ENCODE data around the gene PLRG1. TPM values are rescaled to one million over a fixed set of nuclear protein-coding genes. Genes with fewer than 3 reads are reported as not detected.

Gene PLRG1
- total RNA-seq, 1 experiment from 2014 or later, result 116 TPM

DNA sequence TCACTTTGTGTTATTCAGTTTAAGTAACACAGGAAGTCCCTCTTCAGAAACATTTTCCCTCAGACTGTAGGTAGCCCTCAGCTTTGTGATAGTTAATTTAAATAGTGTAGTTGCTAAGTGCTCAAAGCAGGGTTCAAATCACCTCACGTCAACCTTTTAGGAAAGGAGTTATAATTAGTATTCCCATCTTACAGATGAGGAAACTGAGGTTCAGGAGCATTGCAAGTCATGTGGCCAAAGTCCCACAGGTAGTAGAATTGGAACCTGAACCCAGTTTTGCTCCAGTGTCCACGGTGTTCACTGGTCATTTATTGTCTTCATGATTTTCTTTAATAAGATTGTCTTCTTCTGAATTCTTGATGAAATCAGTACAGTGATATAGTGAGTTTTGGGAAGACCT lies 54.3 kb downstream of the PLRG1 start:
- peaks cover 5% of the 10 kb centered on the region for H3K4me1 ChIP-seq (ENCODE audit: insufficient read depth, low read length, poor library complexity, severe bottlenecking)
- BruUV-seq (replicated peaks), result no TSS peak
- no peaks in the 10 kb centered on the region for H3K9me3 ChIP-seq (ENCODE audit: low read depth, low read length, poor library complexity, severe bottlenecking)
- ChIA-PET POLR2A (ENCODE audit: low non-redundant PET) (no interaction called here), CTCF (no interaction called here)
- intact Hi-C loops (cut with micrococcal nuclease; ENCODE audit: unreplicated experiment), result no loop called here
- TF ChIP-seq EZH2 (IDR thresholded peaks at IDR 0.05; ENCODE audit: borderline replicate concordance, low read depth, low read length, poor library complexity, severe bottlenecking), result no peak
- TF ChIP-seq, protein P1, sequence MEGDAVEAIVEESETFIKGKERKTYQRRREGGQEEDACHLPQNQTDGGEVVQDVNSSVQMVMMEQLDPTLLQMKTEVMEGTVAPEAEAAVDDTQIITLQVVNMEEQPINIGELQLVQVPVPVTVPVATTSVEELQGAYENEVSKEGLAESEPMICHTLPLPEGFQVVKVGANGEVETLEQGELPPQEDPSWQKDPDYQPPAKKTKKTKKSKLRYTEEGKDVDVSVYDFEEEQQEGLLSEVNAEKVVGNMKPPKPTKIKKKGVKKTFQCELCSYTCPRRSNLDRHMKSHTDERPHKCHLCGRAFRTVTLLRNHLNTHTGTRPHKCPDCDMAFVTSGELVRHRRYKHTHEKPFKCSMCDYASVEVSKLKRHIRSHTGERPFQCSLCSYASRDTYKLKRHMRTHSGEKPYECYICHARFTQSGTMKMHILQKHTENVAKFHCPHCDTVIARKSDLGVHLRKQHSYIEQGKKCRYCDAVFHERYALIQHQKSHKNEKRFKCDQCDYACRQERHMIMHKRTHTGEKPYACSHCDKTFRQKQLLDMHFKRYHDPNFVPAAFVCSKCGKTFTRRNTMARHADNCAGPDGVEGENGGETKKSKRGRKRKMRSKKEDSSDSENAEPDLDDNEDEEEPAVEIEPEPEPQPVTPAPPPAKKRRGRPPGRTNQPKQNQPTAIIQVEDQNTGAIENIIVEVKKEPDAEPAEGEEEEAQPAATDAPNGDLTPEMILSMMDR (conservative IDR thresholded peaks at IDR 0.05; ENCODE audit: low read depth, low read length), result no peak
- no peaks in the 10 kb centered on the region for H3K36me3 ChIP-seq (ENCODE audit: insufficient read depth, low read length, poor library complexity, severe bottlenecking)
- no peak overlapping the region for H3K27ac ChIP-seq (ENCODE audit: low read depth, low read length, poor library complexity, severe bottlenecking)
- DNase-seq (ENCODE audit: low spot score), result no peak
- no peak overlapping the region for H3K4me3 ChIP-seq (ENCODE audit: low read depth, low read length, poor library complexity, severe bottlenecking)
- H3K27me3 ChIP-seq (replicated peaks; ENCODE audit: insufficient read depth, low read depth, low read length, poor library complexity), result peaks cover 39% of the 10 kb centered on the region

DNA sequence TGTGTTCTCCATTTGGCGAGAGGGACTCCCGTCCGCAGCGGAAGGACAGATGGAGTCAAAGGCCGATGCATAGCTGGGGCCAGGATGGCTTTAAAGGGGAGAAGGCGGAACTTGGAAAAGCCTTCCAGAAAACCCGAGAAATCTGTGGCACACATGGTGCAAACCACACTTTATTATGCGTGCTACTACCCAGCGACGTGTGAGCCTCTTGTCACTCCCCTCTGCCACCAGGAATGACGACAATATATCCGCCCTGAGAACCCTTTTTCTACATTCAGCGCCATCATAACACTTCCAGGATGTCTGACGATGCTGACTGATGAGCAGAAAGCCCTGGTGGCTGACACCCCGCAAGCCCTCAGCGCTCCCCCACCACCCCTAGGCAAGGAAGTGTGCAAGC lies 57.9 kb downstream of the PLRG1 start:
- Histone ChIP-seq H3K9me3 (ENCODE audit: low read depth, low read length, poor library complexity, severe bottlenecking) (no peaks in the 10 kb centered on the region), H3K27ac (ENCODE audit: low read depth, low read length, poor library complexity, severe bottlenecking) (no peak overlapping the region), H3K4me1 (ENCODE audit: insufficient read depth, low read length, poor library complexity, severe bottlenecking) (peaks cover 8% of the 10 kb centered on the region), H3K27me3 (replicated peaks; ENCODE audit: insufficient read depth, low read depth, low read length, poor library complexity) (peaks cover 34% of the 10 kb centered on the region), H3K4me3 (ENCODE audit: low read depth, low read length, poor library complexity, severe bottlenecking) (no peak overlapping the region), H3K36me3 (ENCODE audit: insufficient read depth, low read length, poor library complexity, severe bottlenecking) (no peaks in the 10 kb centered on the region)
- intact Hi-C loops (cut with micrococcal nuclease; ENCODE audit: unreplicated experiment), result no loop called here
- DNase-seq (ENCODE audit: low spot score), result no peak
- TF ChIP-seq, protein P1 (conservative IDR thresholded peaks at IDR 0.05; ENCODE audit: low read depth, low read length), result no peak
- no peak for TF ChIP-seq EZH2 (IDR thresholded peaks at IDR 0.05; ENCODE audit: borderline replicate concordance, low read depth, low read length, poor library complexity, severe bottlenecking)
- ChIA-PET POLR2A (ENCODE audit: low non-redundant PET) (no interaction called here), CTCF (no interaction called here)
- BruUV-seq (replicated peaks), result no TSS peak

DNA sequence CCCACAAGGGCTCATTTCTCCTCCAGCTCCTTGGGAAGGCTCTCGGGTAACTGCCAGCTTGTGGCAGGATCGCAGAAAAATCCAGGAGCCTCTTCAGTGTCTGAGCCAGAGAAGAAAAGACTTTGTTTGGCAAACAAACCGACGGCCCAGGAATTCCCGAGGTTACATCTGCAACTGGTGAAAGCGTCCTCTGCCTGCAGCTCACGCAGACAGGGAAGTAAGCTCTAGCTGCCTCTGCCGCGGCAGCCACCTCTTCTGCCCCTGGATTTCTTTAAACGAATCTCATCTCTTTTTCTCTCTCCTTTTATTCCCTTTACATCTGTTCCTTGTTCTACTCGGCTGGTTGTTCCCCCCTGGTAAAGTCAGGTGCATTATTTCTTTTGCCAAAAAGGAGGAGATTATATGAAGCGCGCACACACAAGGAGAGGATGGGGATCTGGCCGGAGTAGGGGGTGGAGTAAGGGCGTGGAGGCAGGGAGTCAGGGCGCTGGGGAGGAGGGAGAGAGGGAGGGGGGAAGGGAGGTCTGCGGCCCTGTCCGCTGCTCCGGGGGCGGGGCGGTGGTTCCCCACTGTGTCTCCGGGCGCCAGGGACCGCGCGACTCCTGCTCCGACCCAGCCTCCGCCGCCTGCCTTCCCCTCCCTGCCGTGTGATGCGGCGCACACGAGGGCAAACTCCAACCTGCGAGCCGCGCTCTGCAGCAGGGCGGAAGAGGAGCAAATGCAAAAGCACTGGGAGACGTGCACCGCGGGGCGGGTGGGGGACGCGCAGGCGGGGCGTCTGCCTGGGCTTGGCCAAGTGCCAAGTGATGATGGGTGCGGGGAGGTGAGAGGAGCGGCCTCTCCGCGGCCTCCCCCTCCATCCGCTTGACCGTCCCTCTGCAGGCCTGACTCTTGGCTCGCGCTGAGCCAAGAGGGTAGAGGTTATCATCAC lies 58.6 kb downstream of the PLRG1 start, which contains the start of gene DCHS2:
DCHS2 (minus strand) TSS at position 459 of the 931 bp plus-strand sequence; CDS start at position 15, 444 bp downstream.
- BruUV-seq (replicated peaks), result no TSS peak
- CTCF ChIA-PET, result no interaction called here
- peak; percentile 31 for DNase-seq (ENCODE audit: low spot score)
- TF ChIP-seq EZH2 (IDR thresholded peaks at IDR 0.05; ENCODE audit: borderline replicate concordance, low read depth, low read length, poor library complexity, severe bottlenecking), result no peak
- TF ChIP-seq, protein P1 (conservative IDR thresholded peaks at IDR 0.05; ENCODE audit: low read depth, low read length), result no peak
- Histone ChIP-seq H3K27me3 (replicated peaks; ENCODE audit: insufficient read depth, low read depth, low read length, poor library complexity) (peaks cover 40% of the 10 kb centered on the region), H3K36me3 (ENCODE audit: insufficient read depth, low read length, poor library complexity, severe bottlenecking) (no peaks in the 10 kb centered on the region), H3K9me3 (ENCODE audit: low read depth, low read length, poor library complexity, severe bottlenecking) (no peaks in the 10 kb centered on the region), H3K4me3 (ENCODE audit: low read depth, low read length, poor library complexity, severe bottlenecking) (peak within 1 kb of the TSS; percentile 33), H3K27ac (ENCODE audit: low read depth, low read length, poor library complexity, severe bottlenecking) (no peak within 1 kb of the TSS), H3K4me1 (ENCODE audit: insufficient read depth, low read length, poor library complexity, severe bottlenecking) (peaks cover 8% of the 10 kb centered on the region)
- intact Hi-C loops (cut with micrococcal nuclease; ENCODE audit: unreplicated experiment), result no loop called here
- POLR2A ChIA-PET (ENCODE audit: low non-redundant PET), result no interaction called here

Data from A673 (cell line).